Kidney (tissue), 14 donors: Measurements from ENCODE around the gene WLS. TPM values are rescaled to one million over a fixed set of nuclear protein-coding genes. Genes with fewer than 3 reads are reported as not detected.

ENCODE experiments used
- DNase-seq, 5 donors: peaks; one replicate each; pipeline ENCODE4 v3.0.0-alpha.2; 2013 to 2020
- FAIRE-seq: peaks from 2 replicates; lab custom pipeline; 2012; peaks lifted over from hg19 to GRCh38; lab: Jason Lieb, UNC
- H3K27ac ChIP-seq, 2 donors: one replicate each; pipeline ENCODE4 v1.7.0; 2013; ENCODE audit warnings: low read depth in 2 of 2, low read length in 2 of 2, inconsistent platforms in 1 of 2
- H3K27me3 ChIP-seq: one replicate; pipeline ENCODE4 v1.7.1; 2013; ENCODE audit warnings: low read length, inconsistent platforms; ENCODE audit not compliant: control insufficient read depth, insufficient read depth
- H3K36me3 ChIP-seq, 3 donors: one replicate each; pipeline versions ENCODE4 v1.7.0 to v1.7.1; 2013; ENCODE audit warnings: low read length in 3 of 3, control low read depth in 1 of 3, inconsistent platforms in 1 of 3; ENCODE audit not compliant: insufficient read depth in 3 of 3, control insufficient read depth in 2 of 3
- H3K4me1 ChIP-seq, 3 donors: one replicate each; pipeline versions ENCODE4 v1.7.0 to v1.7.1; 2013; ENCODE audit warnings: low read length in 3 of 3, inconsistent platforms in 1 of 3, low read depth in 1 of 3; ENCODE audit not compliant: control insufficient read depth in 2 of 3, insufficient read depth in 2 of 3
- H3K4me3 ChIP-seq, 3 donors: one replicate each; pipeline versions ENCODE4 v1.7.0 to v1.8.1; 2013; ENCODE audit warnings: low read length in 3 of 3, control low read depth in 1 of 3, inconsistent platforms in 1 of 3
- H3K9ac ChIP-seq, 3 donors: one replicate each; pipeline versions ENCODE4 v1.7.0 to v1.7.1; 2013; ENCODE audit warnings: low read length in 3 of 3, control low read depth in 1 of 3, inconsistent platforms in 1 of 3
- H3K9me3 ChIP-seq, 3 donors: one replicate each; pipeline versions ENCODE4 v1.7.0 to v1.7.1; 2013; ENCODE audit warnings: low read length in 3 of 3, control low read depth in 1 of 3, inconsistent platforms in 1 of 3; ENCODE audit not compliant: control insufficient read depth in 2 of 3, insufficient read depth in 1 of 3
- CTCF ChIP-seq: IDR thresholded peaks from 3 replicates; pipeline ENCODE4 v1.5.1; 2012; ENCODE audit warnings: mild to moderate bottlenecking, moderate library complexity, borderline replicate concordance; ENCODE audit not compliant: insufficient read depth; ENCODE audit errors: extremely low read depth
- intact Hi-C: fragments of 100-400 bp; cut with DNase I; formaldehyde crosslinking; loops from one replicate; pipeline ENCODE4 v1.11.1; 2022
- polyA plus RNA-seq: library from polyadenylated mRNA; stranded (reverse); fragments of 350-450 nt; fragmentation: Illumina TruSeq; extraction: RNeasy Lipid Tissue Mini Kit (QIAGEN cat#74804); gene quantifications from one replicate; pipeline ENCODE4 v1.2.3, GENCODE V29; 2014; ENCODE audit warnings: low read depth, low replicate concordance; ENCODE audit not compliant: insufficient read depth
- total RNA-seq: library from RNA; stranded (reverse); fragmentation: NEBNext Ultra II Directional; extraction: Animal tissue kit (Norgen Biotek cat#: 25700); gene quantifications from one replicate; pipeline ENCODE4 v1.2.1, GENCODE V29; 2021
- donor health status: control.
- donor health status: control.
- donor health status: control.
- donor health status: control.
- donor health status: control.
- donor health status: DM: yes; HTN: yes; CAD: no.
- donor health status: Normal renal cell carcinoma (clear cell type).

WLS gene
- total and polyA plus RNA-seq, 2 donors from 2014 or later = 92.3 to 147 TPM

DNA sequence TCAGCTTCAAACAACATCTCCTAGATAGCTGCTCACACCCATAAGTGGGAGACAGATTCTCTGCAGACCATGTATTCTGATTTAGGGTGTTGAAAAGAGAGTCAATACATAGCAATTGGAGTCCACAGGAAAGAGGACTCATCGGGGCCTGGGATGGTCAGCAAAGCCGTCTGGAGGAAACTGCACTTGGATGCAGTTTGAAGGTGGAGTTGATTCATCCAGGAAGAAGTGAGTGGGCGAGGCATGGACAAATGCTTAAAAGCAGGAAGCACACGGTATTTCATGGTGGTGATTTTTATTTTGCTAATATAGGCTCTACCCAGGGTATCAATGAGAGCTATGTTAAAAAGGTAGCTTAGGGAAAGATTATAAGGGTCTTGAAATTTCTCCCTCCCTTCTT is 145.1 kb downstream of the WLS start:
- no peaks in the 10 kb centered on the region for H3K36me3 ChIP-seq
- intact Hi-C loops = no loop called here
- H3K4me1 ChIP-seq = no peaks in the 10 kb centered on the region
- H3K9me3 ChIP-seq = peaks cover 0 to 3% (median 0%) of the 10 kb centered on the region in 3 donors
- no peak for TF ChIP-seq CTCF
- H3K4me3 ChIP-seq = no peak overlapping the region
- no peak overlapping the region for H3K27ac ChIP-seq
- FAIRE-seq (no peak), DNase-seq (no peak)
- no peak overlapping the region for H3K9ac ChIP-seq
- no peaks in the 10 kb centered on the region for H3K27me3 ChIP-seq

DNA sequence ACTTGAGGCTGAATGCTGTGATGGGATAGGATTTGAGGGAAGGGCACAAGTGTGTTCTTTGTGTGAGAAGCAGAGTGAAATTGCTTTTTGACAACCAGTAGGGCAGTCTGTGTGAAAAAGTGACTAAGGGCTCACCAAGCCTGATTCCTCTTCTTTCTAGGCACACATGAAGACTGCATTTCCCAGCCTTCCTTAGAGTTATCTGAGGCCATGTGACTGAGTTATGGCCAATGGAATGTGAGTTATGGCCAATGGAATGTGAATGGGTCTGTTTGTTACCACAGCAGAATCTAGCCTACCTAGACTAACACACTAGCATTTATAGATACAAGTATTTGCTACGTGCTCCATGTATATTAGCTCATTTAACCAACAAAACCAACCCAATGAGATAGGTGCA is 146.6 kb downstream of the WLS start:
- H3K9ac ChIP-seq = no peak overlapping the region
- FAIRE-seq (no peak), DNase-seq (no peak)
- peaks cover 0 to 3% (median 0%) of the 10 kb centered on the region in 3 donors for H3K9me3 ChIP-seq
- H3K4me1 ChIP-seq = no peaks in the 10 kb centered on the region
- intact Hi-C loops = no loop called here
- H3K27me3 ChIP-seq = no peaks in the 10 kb centered on the region
- TF ChIP-seq CTCF = no peak
- no peaks in the 10 kb centered on the region for H3K36me3 ChIP-seq
- H3K4me3 ChIP-seq = no peak overlapping the region
- no peak overlapping the region for H3K27ac ChIP-seq

GRCh38 chr1:68083686-68084085 is 148.6 kb downstream of the WLS start:
- no peak overlapping the region for H3K27ac ChIP-seq
- H3K4me3 ChIP-seq = no peak overlapping the region
- no peak for TF ChIP-seq CTCF
- no peak for FAIRE-seq
- H3K27me3 ChIP-seq = no peaks in the 10 kb centered on the region
- DNase-seq = no peak
- H3K36me3 ChIP-seq = no peaks in the 10 kb centered on the region
- H3K9me3 ChIP-seq = peaks cover 0 to 3% (median 0%) of the 10 kb centered on the region in 3 donors
- no peak overlapping the region for H3K9ac ChIP-seq
- no peaks in the 10 kb centered on the region for H3K4me1 ChIP-seq
- intact Hi-C loops = no loop called here

- H3K27ac ChIP-seq = no peak overlapping the region
- no peaks in the 10 kb centered on the region for H3K4me1 ChIP-seq
- no peak for TF ChIP-seq CTCF
- no peak overlapping the region for H3K9ac ChIP-seq
- FAIRE-seq = no peak
- intact Hi-C loops = no loop called here
- no peaks in the 10 kb centered on the region for H3K36me3 ChIP-seq
- H3K4me3 ChIP-seq = no peak overlapping the region
- no peaks in the 10 kb centered on the region for H3K27me3 ChIP-seq
- peaks cover 0 to 3% (median 0%) of the 10 kb centered on the region in 3 donors for H3K9me3 ChIP-seq
- DNase-seq = no peak
These were observed 150.5 kb downstream of the WLS start for GRCh38 chr1:68081775-68082283.
